Neural cell (in vitro differentiated cells): ENCODE measurements around the gene CAMK2A. TPM values are rescaled to one million over a fixed set of nuclear protein-coding genes. Genes with fewer than 3 reads are reported as not detected.

ENCODE experiments used
- H2AFZ ChIP-seq: fragments of 200-600, 300-800 bp; sonication (generic), shearing (Covaris generic); 2 replicates; pipeline ENCODE4 v1.6.0; 2014; ENCODE audit warnings: low read depth, mild to moderate bottlenecking, antibody characterized with exemption, low read length, moderate library complexity
- H3F3A ChIP-seq: fragments of 200-600 bp; shearing (Covaris generic); 2 replicates; pipeline ENCODE4 v1.6.1; 2016; ENCODE audit warnings: mild to moderate bottlenecking, moderate library complexity, mixed read lengths, antibody characterized with exemption, low read length; ENCODE audit not compliant: insufficient read depth, poor library complexity, severe bottlenecking
- H3K27ac ChIP-seq: fragments of 200-600, 300-800 bp; sonication (generic), shearing (Covaris generic); 2 replicates; pipeline ENCODE4 v1.5.1; 2014; ENCODE audit warnings: mild to moderate bottlenecking, low read length, moderate library complexity
- H3K27me3 ChIP-seq: fragments of 300-800, 200-600 bp; sonication (generic), shearing (Covaris generic); 2 replicates; pipeline ENCODE4 v1.6.0; 2014; ENCODE audit warnings: mild to moderate bottlenecking, low read depth, low read length, moderate library complexity; ENCODE audit not compliant: insufficient read depth
- H3K36me3 ChIP-seq: fragments of 300-800, 200-600 bp; sonication (generic), shearing (Covaris generic); 2 replicates; pipeline ENCODE4 v1.5.1; 2014; ENCODE audit warnings: mild to moderate bottlenecking, antibody characterized with exemption, low read length, moderate library complexity; ENCODE audit not compliant: insufficient read depth
- H3K4me2 ChIP-seq: fragments of 300-800, 200-600 bp; sonication (generic), shearing (Covaris generic); 2 replicates; pipeline ENCODE4 v1.6.0; 2014; ENCODE audit warnings: mild to moderate bottlenecking, low read length
- H3K4me3 ChIP-seq: fragments of 300-800, 200-600 bp; sonication (generic), shearing (Covaris generic); 2 replicates; pipeline ENCODE4 v1.5.1; 2014; ENCODE audit warnings: mild to moderate bottlenecking, low read length, moderate library complexity
- H3K79me2 ChIP-seq: fragments of 200-600 bp; shearing (Covaris generic); replicated peaks from 2 replicates; pipeline ENCODE4 v1.6.0; 2014; ENCODE audit warnings: mild to moderate bottlenecking, low read length, moderate library complexity; ENCODE audit not compliant: insufficient read depth
- H3K9ac ChIP-seq: fragments of 300-800, 200-600 bp; sonication (generic), shearing (Covaris generic); 2 replicates; pipeline ENCODE4 v1.6.1; 2016; ENCODE audit warnings: mild to moderate bottlenecking, low read length, mixed read lengths
- H3K9me2 ChIP-seq: fragments of 200-600 bp; shearing (Covaris generic); 2 replicates; pipeline ENCODE4 v1.6.1; 2016; ENCODE audit warnings: mild to moderate bottlenecking, low read length, mixed read lengths; ENCODE audit not compliant: insufficient read depth
- H3K9me3 ChIP-seq: fragments of 200-600, 300-800 bp; sonication (generic), shearing (Covaris generic); 2 replicates; pipeline ENCODE4 v1.6.1; 2016; ENCODE audit warnings: mild to moderate bottlenecking, mixed run types, low read length, moderate library complexity, mixed read lengths
- H4K20me1 ChIP-seq: fragments of 200-600 bp; shearing (Covaris generic); 2 replicates; pipeline ENCODE4 v1.6.1; 2016; ENCODE audit warnings: mild to moderate bottlenecking, mixed run types; ENCODE audit not compliant: insufficient read depth
- CTCF ChIP-seq: fragments of 450-650 bp; IDR thresholded peaks from 2 replicates; pipeline ENCODE4 v1.5.1; 2014; ENCODE audit warnings: antibody characterized with exemption, mild to moderate bottlenecking, moderate library complexity; ENCODE audit not compliant: poor library complexity, severe bottlenecking
- MXI1 ChIP-seq: fragments of 450-650 bp; conservative IDR thresholded peaks from 2 replicates; pipeline ENCODE4 v1.6.1; 2014; ENCODE audit warnings: antibody characterized with exemption, mild to moderate bottlenecking; ENCODE audit not compliant: poor library complexity, severe bottlenecking
- POLR2AphosphoS5 ChIP-seq: IDR thresholded peaks from 2 replicates; pipeline ENCODE4 v1.6.1; 2012
- RAD21 ChIP-seq: fragments of 450-650 bp; conservative IDR thresholded peaks from 2 replicates; pipeline ENCODE4 v1.6.1; 2014; ENCODE audit warnings: antibody characterized with exemption, mild to moderate bottlenecking, moderate library complexity
- REST ChIP-seq: IDR thresholded peaks from 2 replicates; pipeline ENCODE4 v1.6.1; 2012; ENCODE audit warnings: borderline replicate concordance
- SMC3 ChIP-seq: fragments of 450-650 bp; conservative IDR thresholded peaks from 2 replicates; pipeline ENCODE4 v1.6.1; 2014; ENCODE audit warnings: antibody characterized with exemption, mild to moderate bottlenecking, moderate library complexity; ENCODE audit not compliant: poor library complexity
- polyA plus RNA-seq: library from polyadenylated mRNA; depleted of rRNA; stranded (reverse); fragments of >200 nt; gene quantifications from 2 replicates; pipeline ENCODE4 v1.2.3, GENCODE V29; 2014

The CAMK2A gene
- polyA plus RNA-seq, 1 donor from 2014 or later = 61.7 TPM

- Histone ChIP-seq H3K4me3 (no peak overlapping the region), H3F3A (no peaks in the 10 kb centered on the region), H3K79me2 (no peaks in the 10 kb centered on the region), H3K36me3 (no peaks in the 10 kb centered on the region), H3K9me3 (no peaks in the 10 kb centered on the region), H2AFZ (no peak overlapping the region), H3K9ac (no peak overlapping the region), H4K20me1 (no peaks in the 10 kb centered on the region), H3K4me2 (no peak overlapping the region), H3K27ac (no peak overlapping the region), H3K9me2 (no peaks in the 10 kb centered on the region), H3K27me3 (no peaks in the 10 kb centered on the region)
- TF ChIP-seq REST = no peak
- no peak for TF ChIP-seq MXI1
Measured at GRCh38 chr5:150222906-150223305, 66.7 kb downstream of the CAMK2A start.

GRCh38 chr5:150221471-150221870 lies 68.1 kb downstream of the CAMK2A start:
- Histone ChIP-seq H3K9me3 (no peaks in the 10 kb centered on the region), H3K9me2 (no peaks in the 10 kb centered on the region), H3K4me3 (no peak overlapping the region), H3K4me2 (no peak overlapping the region), H3K9ac (no peak overlapping the region), H3F3A (no peaks in the 10 kb centered on the region), H2AFZ (no peak overlapping the region), H3K27me3 (no peaks in the 10 kb centered on the region), H3K27ac (no peak overlapping the region), H3K36me3 (no peaks in the 10 kb centered on the region), H4K20me1 (no peaks in the 10 kb centered on the region), H3K79me2 (no peaks in the 10 kb centered on the region)
- TF ChIP-seq REST = no peak
- no peak for TF ChIP-seq CTCF
- TF ChIP-seq POLR2AphosphoS5 = no peak

- no peak overlapping the region for H3K4me3 ChIP-seq
- H3K9me2 ChIP-seq = no peaks in the 10 kb centered on the region
- no peak overlapping the region for H3K27ac ChIP-seq
- H2AFZ ChIP-seq = no peak overlapping the region
- no peaks in the 10 kb centered on the region for H3K9me3 ChIP-seq
- no peak overlapping the region for H3K4me2 ChIP-seq
- H3K79me2 ChIP-seq = no peaks in the 10 kb centered on the region
- H3K9ac ChIP-seq = no peak overlapping the region
- no peaks in the 10 kb centered on the region for H3K27me3 ChIP-seq
- H3K36me3 ChIP-seq = no peaks in the 10 kb centered on the region
- H4K20me1 ChIP-seq = no peaks in the 10 kb centered on the region
- no peaks in the 10 kb centered on the region for H3F3A ChIP-seq
- TF ChIP-seq SMC3 = no peak
- TF ChIP-seq RAD21 = no peak
- no peak for TF ChIP-seq POLR2AphosphoS5
Measured at GRCh38 chr5:150219861-150220260, 69.7 kb downstream of the CAMK2A start.
